ENCODE results near the gene TMEM88. TPM values are rescaled to one million over a fixed set of nuclear protein-coding genes. Genes with fewer than 3 reads are reported as not detected.

Gene TMEM88
- total and polyA plus RNA-seq, 2 of the 8 experiments (the other 6 are each of a cell fraction or from before 2014, with no cell fraction given): 0.69 to 8.8 TPM

DNA sequence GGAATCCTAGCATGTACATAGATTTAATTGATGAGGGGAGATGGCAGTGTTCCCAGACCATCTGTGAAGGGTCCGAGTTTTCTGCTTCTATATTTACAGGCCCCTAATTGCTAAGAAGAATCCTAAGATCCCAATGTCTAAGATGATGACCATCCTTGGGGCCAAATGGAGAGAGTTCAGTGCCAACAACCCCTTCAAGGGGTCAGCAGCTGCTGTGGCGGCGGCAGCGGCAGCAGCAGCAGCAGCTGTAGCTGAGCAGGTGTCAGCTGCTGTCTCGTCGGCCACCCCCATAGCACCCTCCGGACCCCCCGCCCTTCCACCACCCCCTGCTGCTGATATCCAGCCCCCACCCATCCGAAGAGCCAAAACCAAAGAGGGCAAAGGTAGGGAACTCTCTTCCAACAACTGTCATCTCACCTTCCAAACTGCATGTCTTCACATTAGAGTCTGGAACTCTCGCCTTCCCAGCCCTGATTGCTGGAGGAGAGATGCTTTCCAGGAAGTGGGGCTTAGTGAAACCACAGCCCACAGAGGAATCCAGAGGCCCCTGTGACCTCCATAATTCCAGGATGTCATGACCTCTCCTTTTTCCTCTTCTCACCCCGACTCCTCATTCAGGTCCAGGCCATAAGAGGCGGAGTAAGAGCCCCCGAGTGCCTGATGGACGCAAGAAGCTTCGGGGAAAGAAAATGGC is 38.5 kb downstream of the TMEM88 start (continued):
- TF ChIP-seq MAFK (IDR thresholded peaks at IDR 0.05; ENCODE audit: low read depth, low read length): no peak
- no peak for TF ChIP-seq GTF2F1 (IDR thresholded peaks at IDR 0.05; ENCODE audit: borderline replicate concordance, low read depth, low read length)
- no peak for TF ChIP-seq CTBP2 (IDR thresholded peaks at IDR 0.05; ENCODE audit: borderline replicate concordance, insufficient read depth, insufficient read length, low read length)
- TF ChIP-seq CHD1 (IDR thresholded peaks at IDR 0.05; ENCODE audit: low read depth, low read length): no peak
- no peak for TF ChIP-seq SIN3A (conservative IDR thresholded peaks at IDR 0.05 in 1 of 2, IDR thresholded peaks at IDR 0.05 in 1 of 2; ENCODE audit: low read depth in 1 of 2, low read length in 2 of 2)
- TF ChIP-seq JUND (IDR thresholded peaks at IDR 0.05; ENCODE audit: low read length): no peak
